Measurements from ENCODE around the gene GNAO1.

Gene GNAO1

DNA sequence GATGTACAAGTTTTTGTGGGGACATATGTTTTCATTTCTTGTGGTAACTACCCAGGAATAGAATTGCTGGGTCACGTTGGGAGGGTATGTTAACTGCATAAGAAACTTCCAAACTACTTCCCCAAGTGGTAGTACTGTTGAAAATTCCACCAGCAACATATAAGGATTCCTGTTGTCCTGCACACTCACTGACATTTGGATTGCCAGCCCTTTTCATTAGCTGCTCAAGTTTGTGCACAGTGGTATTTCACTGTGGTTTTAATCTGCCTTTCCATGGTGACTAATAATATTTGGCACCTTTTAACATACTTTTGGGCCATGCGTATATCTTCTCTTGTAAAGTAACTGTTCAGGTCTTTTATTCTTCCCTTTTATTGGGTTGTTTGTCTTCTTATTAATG is 103.3 kb downstream of the GNAO1 start:
- no peak for DNase-seq

DNA sequence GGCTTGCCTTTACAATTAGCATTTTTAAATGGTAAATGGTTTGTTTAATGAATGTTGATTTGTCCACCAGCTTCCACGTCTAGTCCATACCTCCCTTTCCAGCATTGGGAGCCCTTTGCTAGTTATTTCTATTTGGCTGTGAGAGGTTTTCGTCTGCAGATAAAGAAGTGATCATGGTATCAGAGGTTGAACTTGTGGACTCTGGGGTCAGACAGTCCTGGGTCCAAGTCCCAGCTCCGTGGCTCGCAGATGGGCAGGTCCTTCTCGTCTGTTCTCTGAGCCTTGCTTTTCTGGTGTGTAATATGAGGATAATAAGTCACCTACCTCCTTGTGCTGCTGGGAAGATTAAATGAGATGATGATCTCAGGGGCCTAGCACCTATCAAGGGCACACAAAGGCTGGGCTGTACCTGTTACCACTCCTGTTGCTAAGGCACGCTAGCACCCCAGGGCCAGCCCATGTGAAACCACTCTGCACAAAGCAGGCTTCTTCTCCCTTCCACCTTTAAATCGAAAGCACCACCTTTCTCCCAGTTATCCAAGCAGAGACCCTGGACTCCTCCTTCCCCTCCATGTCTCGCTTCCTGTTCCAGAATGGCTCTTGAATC is 103.9 kb downstream of the GNAO1 start:
- no peak for DNase-seq

DNA sequence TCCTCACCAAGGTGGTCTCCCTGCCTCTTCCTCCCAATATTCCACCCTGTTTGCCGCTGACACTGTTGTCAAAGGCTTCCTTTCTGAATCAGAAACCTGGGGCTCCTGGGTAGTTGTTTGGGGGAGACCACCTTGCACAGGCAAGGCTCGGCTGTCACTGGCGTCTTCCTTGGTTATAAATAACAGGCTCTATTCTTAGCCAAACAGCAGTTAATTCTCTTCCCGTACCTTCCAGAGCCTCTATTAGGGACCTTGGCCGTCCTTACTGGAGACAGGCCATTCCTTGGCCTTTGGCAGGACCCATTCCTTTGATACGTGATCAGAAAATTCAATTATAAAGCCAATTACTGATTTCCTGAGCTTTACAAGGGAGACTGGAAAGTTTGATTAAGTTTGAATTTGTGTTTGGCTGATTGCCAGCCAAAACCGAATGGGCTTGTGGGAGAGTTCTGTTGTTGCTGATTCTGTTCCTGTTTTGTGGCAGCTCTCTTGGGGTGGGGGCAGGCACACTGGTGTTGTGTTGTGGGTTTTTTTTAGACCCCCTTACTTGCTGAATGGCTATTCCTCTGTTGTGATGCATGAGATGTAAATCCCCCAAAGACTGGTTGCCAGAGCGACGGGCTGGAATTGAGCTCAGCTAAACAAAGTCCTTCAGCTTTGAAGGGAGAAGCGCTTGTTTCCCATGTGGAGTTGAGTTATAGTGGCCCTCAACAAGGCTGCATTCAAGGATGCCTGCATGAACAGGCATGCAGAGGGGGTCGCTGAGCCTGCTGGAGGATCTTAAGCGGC is 104.6 kb downstream of the GNAO1 start:
- DNase-seq, result no peak

DNA sequence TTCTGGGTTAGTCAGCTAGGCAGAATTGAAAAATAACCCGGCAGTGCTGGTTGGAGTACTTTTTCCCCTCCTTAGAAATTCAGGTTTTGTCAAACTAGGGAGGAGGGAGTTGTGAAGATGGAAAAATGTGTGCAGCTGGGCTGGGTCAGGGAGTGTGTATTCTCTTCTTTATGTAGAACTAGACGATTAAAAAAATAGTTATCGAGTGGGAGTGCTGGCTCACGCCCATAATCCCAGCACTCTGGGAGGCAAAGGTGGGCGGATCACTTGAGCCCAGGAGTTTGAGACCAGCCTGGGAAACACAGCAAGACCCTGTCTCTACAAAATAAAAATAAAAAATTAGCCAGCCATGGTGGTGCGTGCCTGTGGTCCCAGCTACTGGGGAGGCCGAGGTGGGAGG is 106.4 kb downstream of the GNAO1 start:
- DNase-seq, result no peak

DNA sequence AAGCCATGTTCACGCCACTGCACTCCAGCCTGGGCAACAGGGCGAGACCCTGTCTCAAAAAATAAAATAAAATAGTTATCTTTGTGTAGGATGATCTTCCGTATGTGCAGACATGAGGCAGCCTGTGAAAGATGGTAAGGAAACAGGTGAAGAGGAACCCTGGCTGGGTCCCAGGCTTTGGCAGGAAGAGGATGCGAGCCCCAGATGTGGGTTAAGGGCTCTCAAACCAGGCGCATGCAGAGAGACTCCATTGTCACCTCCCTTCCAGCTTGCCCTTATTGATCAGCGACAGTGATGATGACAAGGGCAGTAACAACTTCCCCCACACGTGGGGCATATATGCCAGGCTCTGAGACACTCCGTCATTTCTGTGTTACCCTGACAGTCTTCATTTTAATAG is 106.8 kb downstream of the GNAO1 start:
- no peak for DNase-seq

DNA sequence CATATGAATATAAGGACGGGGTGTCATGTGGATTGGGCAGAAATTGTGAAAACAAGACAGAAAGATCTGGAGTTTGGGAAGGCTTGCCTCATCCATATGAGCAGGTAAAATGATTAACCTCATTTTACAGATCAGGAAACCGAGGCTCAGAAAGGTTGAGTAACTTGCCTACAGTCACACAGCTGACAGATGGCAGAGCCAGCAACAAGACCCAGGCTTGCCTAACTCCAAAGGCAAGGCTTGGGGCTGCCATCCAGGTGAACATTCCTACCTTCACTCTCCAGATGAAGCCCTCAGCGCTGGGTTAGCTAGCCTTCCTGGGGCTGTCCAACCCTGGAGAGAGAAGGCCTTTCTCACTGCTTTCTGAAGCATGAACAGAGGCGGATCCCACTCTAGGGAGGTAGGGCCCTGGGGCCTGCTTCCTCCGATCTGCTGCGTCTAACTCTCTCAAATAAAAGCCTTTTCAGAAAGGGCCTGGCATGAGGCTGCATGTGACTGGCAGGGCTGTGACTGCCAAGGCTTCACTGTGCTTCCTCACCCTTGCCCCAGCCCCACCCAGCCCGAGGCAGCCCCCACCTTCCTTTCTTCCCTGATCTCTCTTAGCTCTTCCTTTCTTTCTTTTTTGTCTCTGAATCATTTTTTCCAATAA is 107.8 kb downstream of the GNAO1 start:
- DNase-seq, result no peak

DNA sequence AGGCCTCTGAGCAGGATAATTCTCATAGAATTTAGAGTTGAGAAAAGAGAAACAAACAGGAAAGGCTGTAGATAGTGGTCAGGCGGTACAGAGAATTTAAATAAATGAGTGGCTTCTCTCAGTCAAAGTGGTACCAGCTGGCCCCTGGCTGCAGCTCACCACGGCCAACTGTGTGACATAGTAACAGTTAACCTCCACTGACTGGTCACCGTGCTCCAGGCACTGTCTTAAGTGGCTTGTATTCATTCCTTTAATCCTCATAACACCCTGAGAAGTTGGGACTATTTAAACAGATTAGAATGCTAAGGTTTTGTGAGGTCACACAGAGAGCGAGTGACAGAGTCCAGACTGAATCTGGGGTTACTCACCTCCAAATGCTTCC is 108.9 kb downstream of the GNAO1 start:
- DNase-seq, result no peak

DNA sequence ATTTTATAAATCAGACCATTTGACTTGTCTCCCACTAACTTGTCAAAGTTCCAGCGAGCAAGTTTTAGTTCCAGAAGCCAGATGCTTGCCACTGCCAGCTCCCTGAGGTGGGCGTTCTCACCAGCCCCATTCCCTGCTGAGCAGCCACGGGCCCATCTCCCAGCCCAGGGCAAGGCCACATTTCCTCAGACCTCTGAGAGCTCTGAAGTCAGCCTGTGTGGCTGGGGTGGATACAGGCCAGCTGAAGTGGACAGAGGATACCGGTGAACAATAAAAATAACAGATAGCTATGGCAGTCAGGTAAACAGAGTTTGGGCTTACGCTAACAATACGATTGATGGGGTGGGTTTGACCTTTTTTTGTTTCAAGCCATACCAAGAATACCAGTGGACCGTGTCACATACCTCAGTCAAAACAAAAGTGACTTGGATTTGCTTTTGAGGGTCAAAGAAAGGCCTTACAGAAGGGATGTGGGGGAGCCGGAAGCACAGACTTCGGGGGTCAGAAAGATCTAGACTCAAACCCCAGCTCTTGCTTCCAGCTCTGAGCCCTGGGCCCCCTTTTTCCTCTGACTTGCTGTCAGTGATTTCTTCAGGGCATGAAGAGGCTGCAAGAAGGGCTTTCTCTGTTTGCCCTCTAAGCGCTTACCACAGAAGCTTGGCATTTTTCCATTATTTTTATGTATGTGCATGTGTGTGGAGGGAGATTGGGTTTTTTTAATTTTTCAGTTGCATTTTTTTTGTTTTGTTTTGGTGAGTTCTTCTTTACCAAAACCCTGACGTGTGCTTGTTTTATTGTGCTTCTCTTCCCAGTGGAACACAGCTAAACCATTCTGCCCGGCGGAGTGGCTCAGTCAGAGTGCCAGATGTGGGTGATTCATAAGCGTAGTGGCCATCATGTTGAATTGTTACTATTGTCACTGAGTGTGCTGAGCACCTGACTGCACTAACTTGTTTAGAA is 109.9 kb downstream of the GNAO1 start:
- no peak for DNase-seq

DNA sequence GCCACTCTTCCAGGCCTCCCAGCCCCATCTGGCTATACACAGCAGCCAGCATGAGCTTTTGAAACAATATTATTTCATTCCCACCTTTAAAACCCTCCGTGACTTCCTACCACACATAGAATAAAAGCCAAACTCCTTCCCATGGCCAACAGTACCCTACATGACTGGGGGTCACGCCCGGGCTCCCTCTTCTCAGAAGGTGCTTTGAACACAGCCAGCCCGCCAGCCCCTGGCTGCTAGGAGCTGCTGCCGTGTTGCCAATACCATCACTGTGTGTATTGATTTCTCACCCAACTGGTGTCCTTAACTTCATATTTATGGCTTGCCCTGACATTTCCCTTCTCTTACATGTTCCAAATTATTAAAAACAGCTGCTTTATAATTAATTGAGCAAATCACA is 111.2 kb downstream of the GNAO1 start:
- no peak for DNase-seq

DNA sequence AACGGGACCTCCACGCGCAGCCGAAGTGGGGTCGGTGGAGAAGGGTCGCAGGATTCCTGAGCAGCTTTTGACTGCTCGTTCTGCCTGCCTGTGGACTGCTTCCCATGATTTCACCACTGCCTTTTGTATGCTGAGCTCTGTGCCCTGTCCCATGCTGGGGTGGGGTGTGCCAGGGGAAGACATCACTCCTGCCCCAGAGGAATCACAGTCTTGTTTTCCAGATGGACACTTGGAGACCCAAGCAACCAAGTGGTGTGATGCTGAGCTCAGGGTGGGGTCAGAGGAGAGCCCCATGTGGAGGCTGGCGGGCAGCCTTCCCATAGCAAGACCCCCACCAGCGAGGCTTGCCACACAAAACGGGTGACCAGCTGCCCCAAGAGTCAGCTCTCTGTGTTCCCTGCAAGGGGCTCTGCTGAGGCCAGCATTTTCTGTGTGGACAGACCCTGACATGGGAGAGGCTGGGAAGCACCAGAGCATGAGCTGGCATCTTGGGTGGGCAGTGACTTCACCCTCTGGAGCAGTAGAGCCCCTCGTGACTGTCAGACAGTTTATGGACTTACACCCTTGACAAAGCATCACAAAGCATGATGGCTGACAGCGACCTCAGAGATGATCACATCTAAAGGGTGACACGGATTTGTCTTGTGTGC is 111.9 kb downstream of the GNAO1 start:
- DNase-seq, result no peak

DNA sequence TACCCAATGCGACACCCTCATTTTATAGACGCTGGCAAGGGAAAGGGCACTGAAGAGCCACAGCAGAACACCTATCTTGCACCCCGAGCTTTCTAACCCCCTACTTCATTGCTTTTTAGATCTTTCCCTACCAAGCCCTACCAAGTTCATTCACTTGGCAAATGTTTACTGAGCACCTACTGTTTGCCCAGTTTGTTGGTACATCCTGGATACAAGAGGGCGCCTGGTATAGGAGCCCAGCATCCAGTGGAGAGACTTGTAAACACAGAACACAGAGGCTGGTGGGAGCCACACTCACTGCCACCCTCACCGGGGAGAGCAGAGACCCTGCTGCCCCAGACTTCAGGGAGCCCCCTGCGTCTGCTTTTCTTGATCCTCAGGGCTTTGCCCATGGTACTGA is 112.6 kb downstream of the GNAO1 start:
- no peak for DNase-seq

DNA sequence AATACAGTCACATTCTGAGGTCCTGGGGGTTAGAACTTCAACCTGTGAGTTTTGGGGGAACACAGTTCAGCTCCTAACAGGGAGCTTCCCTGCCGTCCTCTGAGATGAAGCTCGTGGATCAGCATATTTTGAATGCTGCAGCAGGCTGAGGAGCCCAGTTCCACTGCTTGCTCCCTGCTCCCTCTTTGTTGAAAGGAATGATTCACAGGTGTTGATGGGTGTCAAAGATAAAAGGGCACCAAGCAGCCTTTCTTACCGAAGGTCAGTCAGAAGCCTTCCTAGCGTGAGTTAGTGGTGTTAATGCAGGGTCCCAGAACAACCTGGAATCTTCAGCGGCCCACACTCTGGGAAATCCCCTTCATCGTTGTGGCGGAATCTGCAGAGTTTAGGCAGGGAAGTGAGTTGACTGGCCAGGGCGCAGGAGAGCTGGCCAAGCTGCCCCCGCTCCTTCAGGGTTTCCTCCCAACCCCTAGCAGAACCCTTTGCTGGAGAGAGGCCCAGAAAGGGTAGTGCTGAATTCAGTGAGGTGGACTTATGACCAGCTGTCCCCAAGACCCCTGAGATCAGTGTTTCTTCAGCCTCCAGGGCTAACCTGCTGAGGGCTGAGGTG is 114.8 kb downstream of the GNAO1 start:
- DNase-seq, result no peak

DNA sequence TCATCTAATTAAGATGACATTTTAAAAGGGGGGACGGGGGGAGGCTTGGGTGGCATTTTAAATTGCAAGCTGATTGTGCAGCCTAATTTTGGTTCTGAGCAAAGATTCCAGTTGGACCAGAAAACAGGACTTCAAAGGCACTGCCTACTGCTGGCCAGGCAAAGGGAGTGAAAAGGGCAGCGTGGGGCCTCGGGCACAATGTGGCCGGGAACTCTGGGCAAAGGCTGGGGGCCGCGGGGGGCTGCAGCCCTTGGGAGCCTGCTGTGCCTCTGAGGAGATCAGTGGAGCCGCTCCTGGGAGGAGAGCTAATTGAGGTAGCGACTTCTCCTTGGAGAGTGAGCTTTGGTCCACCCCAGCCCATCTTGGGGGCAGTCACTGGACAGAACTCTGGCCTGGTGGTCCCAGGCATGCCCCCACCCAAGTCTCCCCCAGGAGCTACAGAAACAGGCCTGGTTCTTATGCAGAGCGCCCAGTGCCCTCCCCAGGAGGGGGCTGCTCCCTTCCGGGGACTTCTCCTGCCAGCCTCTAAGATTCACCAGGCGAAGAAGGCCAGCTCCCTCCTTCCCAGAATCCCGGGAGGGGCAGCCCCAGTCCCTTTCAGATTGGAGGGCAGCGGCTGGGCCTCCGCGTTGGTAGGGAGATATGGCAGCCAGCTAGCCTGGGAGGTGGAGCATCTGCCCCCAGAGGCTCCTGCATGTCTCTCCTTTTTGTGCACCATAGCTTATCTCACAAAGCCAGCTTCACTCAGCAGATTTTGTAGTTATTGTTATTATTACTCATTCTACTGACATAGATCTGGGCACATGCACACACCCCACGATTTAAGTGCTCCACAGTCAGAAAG is 115.6 kb downstream of the GNAO1 start:
- DNase-seq, result no peak

DNA sequence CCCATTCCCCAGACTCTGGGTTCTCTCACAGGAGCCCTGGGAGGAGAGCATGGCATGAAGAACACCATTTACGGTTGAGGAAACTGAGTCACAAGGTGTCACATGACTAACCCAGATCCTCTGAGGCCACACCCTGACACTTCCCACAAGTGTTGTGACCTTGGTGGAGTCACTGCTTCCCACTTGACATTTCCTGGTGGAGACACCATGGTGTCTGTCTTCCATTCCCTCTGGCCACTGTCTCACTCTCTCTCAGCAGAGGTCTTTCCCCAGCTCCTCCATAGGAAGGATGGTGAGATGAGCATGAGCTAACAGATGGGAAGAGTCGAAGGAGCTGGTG is 116.2 kb downstream of the GNAO1 start:
- DNase-seq, result no peak

DNA sequence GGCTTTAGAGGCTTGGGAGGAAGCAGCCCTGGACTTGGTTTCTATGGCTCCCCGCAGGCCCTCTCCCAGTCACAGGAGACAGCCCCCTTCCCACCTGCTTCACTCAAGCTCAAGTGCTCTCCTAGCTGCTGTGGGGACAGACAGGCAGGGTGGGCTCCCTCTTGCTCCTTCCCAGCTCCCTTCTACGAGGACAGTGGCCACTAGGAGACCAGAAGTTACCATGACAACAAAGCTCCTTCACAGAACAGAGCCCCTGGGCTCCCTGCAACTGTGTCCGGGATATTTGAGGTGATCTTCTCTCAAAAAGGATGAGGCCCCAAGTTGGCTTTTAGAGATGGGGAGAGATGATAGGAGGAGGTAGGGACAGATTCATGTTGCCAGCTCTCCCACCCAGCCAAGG is 117.7 kb downstream of the GNAO1 start:
- DNase-seq, result no peak

DNA sequence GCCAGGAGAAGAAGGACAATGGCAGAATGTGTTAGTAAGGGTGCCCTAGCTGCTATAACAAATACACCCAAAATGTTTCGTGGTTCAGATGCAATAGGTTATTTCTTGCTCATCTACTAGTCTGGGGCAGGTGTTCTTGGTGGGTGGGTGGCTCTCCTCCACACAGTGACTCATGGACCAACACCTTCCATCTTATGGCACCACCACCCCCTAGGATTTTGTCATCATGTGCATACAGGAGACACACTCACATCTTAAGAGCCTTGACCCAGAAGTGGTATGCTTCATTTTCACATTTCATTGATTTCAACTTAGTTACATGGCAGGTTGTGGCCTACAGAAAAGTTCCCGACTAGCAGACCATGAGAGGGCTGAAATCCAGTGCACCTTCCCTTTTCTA is 119.4 kb downstream of the GNAO1 start:
- no peak for DNase-seq

DNA sequence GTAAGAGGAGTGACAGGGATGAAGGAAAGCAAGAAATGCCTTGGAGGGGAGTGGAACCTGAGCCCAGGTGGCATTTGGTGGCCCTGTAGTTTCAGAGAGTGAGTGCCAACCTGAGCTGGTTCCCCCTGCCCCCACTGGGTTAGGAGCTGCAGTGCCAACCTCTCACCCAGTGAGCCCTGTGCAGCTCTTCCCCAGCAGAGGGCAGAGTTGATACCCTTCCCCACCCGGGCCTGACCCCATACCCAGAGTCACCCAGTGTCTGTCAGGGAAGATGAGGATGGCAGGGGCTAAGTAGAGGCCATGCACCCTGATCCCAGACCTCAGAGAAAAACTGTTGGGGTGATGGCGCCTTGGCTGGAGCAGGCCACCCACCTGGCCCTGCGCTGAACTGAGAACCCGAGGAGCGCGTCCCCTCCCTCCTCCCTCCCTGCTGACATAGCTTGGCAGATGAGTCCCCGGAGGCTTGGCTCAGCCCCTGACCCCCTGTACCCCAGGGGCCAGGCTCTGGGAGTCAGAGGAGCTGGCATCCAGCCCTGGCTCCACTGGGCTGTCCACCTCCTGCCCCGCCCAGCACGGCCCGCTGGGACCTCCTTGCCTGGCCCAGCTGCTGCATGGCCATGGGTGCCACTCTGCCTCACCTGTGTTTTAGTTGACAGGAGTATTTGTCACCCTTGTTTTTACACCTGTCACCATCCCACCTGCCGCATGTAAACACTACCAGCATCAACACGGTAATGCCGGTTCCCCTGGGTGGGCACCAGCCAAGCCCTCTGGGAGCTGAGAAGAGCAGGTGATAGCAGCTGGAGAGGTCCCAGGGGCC is 120.1 kb downstream of the GNAO1 start:
- DNase-seq, result peak; percentile 11

DNA sequence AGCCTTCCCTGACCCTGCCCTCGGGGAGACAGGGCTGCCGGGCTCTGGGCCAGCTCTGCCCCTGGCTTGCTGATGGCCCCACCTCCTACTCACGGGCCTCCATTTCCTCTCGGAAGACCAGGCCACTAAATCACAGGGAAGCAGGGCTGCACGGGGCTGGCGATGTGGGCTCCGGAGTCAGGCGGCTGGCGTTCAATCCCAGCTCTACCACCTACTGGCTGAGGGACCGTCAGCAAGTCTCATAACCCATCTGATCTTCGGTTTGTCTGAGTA is 120.7 kb downstream of the GNAO1 start:
- DNase-seq, result no peak

DNA sequence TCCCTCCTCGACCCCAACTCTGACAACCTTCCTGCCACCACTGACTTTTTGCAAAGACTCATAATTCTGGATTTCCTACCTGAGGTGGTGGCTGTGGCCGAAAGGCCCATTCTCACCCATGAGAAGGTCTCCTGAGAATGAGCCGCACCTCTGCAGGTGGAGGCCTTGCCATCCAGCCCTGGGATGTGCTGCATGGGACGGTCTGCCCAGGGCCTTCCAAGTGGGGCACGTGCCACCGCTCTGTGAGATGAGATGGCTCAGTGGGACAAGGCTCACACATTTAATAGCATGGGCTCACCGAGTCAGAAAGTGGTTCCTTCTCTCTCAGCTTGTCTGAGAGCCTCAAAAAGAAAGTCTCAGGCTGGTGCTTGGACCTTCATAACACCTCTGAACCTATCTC is 121.3 kb downstream of the GNAO1 start:
- DNase-seq, result no peak

DNA sequence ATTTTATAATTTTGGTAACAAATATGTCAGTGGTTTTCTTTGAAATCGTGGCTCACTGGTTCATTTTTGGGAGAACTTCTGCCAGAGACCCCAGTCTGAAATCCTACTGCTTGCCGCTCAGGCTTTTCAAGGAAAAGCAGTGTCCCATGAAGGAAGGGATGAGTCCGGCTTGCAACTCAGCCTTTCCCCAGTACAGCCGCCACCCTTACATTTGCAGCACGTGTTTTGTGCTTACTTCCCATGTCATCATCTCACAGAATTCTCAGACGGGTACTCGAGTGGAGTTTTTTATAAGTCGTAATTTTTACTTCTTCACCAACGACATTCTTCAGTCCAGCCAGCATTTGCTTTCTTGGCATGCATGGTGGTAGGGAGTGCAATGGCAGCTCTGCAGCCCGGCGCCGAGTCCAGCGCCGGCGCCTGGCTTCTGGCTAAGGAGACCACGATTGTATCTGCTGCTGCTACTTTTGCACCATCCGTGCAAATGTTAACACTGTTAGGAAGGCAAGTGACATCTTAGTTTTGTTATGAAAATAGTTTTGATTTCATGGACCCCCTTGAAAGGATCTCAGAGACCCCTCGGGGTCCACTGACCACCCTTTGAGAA is 123.1 kb downstream of the GNAO1 start:
- no peak for DNase-seq

Measured in NCI-H1417 treated with DMSO at 0.1 percent for 48 hours (cell line).